ENCODE measurements around the gene AGBL3.
"Not testable (repeated sequence)": the region's sequence is repeated elsewhere in the genome, so short reads cannot be mapped to it uniquely, and the experiment has no call there.

AGBL3 gene

GRCh38 chr7:135169141-135169963 lies 183.0 kb downstream of the AGBL3 start:
- no peak for DNase-seq

GRCh38 chr7:135169964-135170273 lies 183.6 kb downstream of the AGBL3 start:
- no peak for DNase-seq

GRCh38 chr7:135170274-135170997 lies 184.1 kb downstream of the AGBL3 start, which contains the start of gene CYREN:
Gene CYREN, minus strand, starts transcription at chr7:135170707. Its CDS starts 1,785 bp downstream, at chr7:135168922.
- peak; percentile 91 for DNase-seq

- not testable (repeated sequence) for DNase-seq
Observed at GRCh38 chr7:135170998-135171481, 184.7 kb downstream of the AGBL3 start.

- DNase-seq, result peak; percentile 36 to 44
Observed at GRCh38 chr7:135171581-135172291, 185.4 kb downstream of the AGBL3 start.

- DNase-seq, result not testable (repeated sequence)
Observed at GRCh38 chr7:135173916-135174315, 187.6 kb downstream of the AGBL3 start.

- no peak for DNase-seq
Observed at GRCh38 chr7:135174941-135175340, 188.6 kb downstream of the AGBL3 start.

GRCh38 chr7:135175931-135176330 lies 189.6 kb downstream of the AGBL3 start:
- DNase-seq, result no peak

GRCh38 chr7:135177028-135177696 lies 190.9 kb downstream of the AGBL3 start:
- DNase-seq, result no peak

GRCh38 chr7:135178364-135178763 lies 192.1 kb downstream of the AGBL3 start:
- DNase-seq, result no peak

GRCh38 chr7:135179321-135179925 lies 193.1 kb downstream of the AGBL3 start:
- DNase-seq, result no peak

- no peak for DNase-seq
Observed at GRCh38 chr7:135180122-135180521, 193.8 kb downstream of the AGBL3 start.

GRCh38 chr7:135181261-135181928 lies 195.1 kb downstream of the AGBL3 start:
- DNase-seq, result no peak

- DNase-seq, result no peak
Observed at GRCh38 chr7:135181929-135182678, 195.8 kb downstream of the AGBL3 start.

- no peak for DNase-seq
Observed at GRCh38 chr7:135183478-135183877, 197.2 kb downstream of the AGBL3 start.

- DNase-seq, result no peak
Observed at GRCh38 chr7:135184254-135184841, 198.0 kb downstream of the AGBL3 start.
